Lower leg skin (tissue), 3 donors: Measurements from ENCODE around the gene FREM2.

ENCODE experiments used
- POLR2A ChIP-seq, 2 donors: fragments of 450-650 bp; IDR thresholded peaks; one replicate each; pipeline ENCODE4 v1.6.1; 2016 to 2017; ENCODE audit warnings: antibody characterized with exemption in 2 of 2, mild to moderate bottlenecking in 1 of 2, moderate library complexity in 1 of 2
- TF ChIP-seq, protein P1 (sequence below), 3 donors: fragments of 450-650 bp; IDR thresholded peaks; one replicate each; pipeline ENCODE4 v1.5.1; 2016; ENCODE audit warnings: antibody characterized with exemption in 3 of 3, mild to moderate bottlenecking in 3 of 3, moderate library complexity in 2 of 3

DNA sequence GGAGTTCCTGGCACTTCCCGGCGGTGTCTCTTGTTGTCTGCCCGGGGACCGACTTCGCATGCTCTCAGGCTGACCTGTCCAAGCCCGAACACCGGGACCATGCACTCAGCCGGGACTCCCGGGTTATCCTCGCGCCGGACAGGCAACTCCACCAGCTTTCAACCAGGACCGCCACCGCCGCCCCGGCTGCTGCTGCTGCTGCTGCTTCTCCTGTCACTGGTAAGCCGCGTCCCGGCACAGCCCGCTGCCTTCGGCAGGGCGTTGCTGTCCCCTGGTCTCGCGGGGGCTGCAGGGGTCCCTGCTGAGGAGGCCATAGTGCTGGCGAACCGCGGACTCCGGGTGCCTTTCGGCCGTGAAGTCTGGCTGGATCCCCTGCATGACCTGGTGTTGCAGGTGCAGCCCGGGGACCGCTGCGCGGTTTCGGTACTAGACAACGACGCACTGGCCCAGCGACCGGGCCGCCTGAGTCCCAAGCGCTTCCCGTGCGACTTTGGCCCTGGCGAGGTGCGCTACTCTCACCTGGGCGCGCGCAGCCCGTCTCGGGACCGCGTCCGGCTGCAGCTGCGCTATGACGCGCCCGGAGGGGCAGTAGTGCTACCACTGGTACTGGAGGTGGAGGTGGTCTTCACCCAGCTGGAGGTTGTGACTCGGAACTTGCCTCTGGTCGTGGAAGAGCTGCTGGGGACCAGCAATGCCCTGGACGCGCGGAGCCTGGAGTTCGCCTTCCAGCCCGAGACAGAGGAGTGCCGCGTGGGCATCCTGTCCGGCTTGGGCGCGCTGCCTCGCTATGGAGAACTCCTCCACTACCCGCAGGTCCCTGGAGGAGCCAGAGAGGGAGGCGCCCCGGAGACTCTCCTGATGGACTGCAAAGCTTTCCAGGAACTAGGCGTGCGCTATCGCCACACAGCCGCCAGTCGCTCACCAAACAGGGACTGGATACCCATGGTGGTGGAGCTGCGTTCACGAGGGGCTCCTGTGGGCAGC lies 661 bp downstream of the FREM2 start:
- TF ChIP-seq, protein P1, sequence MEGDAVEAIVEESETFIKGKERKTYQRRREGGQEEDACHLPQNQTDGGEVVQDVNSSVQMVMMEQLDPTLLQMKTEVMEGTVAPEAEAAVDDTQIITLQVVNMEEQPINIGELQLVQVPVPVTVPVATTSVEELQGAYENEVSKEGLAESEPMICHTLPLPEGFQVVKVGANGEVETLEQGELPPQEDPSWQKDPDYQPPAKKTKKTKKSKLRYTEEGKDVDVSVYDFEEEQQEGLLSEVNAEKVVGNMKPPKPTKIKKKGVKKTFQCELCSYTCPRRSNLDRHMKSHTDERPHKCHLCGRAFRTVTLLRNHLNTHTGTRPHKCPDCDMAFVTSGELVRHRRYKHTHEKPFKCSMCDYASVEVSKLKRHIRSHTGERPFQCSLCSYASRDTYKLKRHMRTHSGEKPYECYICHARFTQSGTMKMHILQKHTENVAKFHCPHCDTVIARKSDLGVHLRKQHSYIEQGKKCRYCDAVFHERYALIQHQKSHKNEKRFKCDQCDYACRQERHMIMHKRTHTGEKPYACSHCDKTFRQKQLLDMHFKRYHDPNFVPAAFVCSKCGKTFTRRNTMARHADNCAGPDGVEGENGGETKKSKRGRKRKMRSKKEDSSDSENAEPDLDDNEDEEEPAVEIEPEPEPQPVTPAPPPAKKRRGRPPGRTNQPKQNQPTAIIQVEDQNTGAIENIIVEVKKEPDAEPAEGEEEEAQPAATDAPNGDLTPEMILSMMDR (IDR thresholded peaks at IDR 0.05) = no peak
- TF ChIP-seq POLR2A (IDR thresholded peaks at IDR 0.05) = no peak
